ENCODE data around the gene TMEM163.

- TF ChIP-seq POLR2A (IDR thresholded peaks at IDR 0.05; ENCODE audit: low read length) (no peak), GATA1 (IDR thresholded peaks at IDR 0.05; ENCODE audit: low read depth, low read length) (no peak)
Measured at GRCh38 chr2:134469516-134470115, 249.2 kb downstream of the TMEM163 start.
